GM23338 (cell line): ENCODE results near the gene FRMD4A. TPM values are rescaled to one million over a fixed set of nuclear protein-coding genes. Genes with fewer than 3 reads are reported as not detected.

ENCODE experiments used
- ATAC-seq: fragments of 200-7000 bp; cut with Tn5 transposase; 3 replicates; pipeline ENCODE4 v1.9.1; 2020
- DNase-seq: peaks from one replicate; pipeline ENCODE4 v3.0.0-alpha.2; 2015; ENCODE audit warnings: low spot score
- H2AFZ ChIP-seq: fragments of 200-600 bp; sonication (generic); 2 replicates; pipeline ENCODE4 v1.8.0; 2016; ENCODE audit warnings: antibody characterized with exemption, mild to moderate bottlenecking, moderate library complexity
- H3F3A ChIP-seq: fragments of 200-600 bp; sonication (generic); replicated peaks from 2 replicates; pipeline ENCODE4 v1.8.0; 2017; ENCODE audit warnings: antibody characterized with exemption, mixed run types, low read depth
- H3K27ac ChIP-seq: fragments of 200-600 bp; sonication (generic); 2 replicates; pipeline ENCODE4 v1.6.1; 2016; ENCODE audit warnings: low read depth
- H3K27me3 ChIP-seq: fragments of 200-600 bp; sonication (generic); 2 replicates; pipeline ENCODE4 v1.8.0; 2016; ENCODE audit warnings: mild to moderate bottlenecking, mixed run types, moderate library complexity; ENCODE audit not compliant: insufficient read depth
- H3K36me3 ChIP-seq: fragments of 200-600 bp; sonication (generic); 2 replicates; pipeline ENCODE4 v1.8.0; 2016; ENCODE audit warnings: mild to moderate bottlenecking; ENCODE audit not compliant: insufficient read depth
- H3K4me1 ChIP-seq: fragments of 200-600 bp; sonication (generic); 2 replicates; pipeline ENCODE4 v1.8.0; 2016; ENCODE audit warnings: mild to moderate bottlenecking, moderate library complexity; ENCODE audit not compliant: insufficient read depth
- H3K4me2 ChIP-seq: fragments of 200-600 bp; sonication (generic); 2 replicates; pipeline ENCODE4 v1.7.1; 2017; ENCODE audit warnings: mixed run types
- H3K4me3 ChIP-seq: fragments of 200-600 bp; sonication (generic); 2 replicates; pipeline ENCODE4 v1.6.1; 2016; ENCODE audit warnings: mixed run types
- H3K79me2 ChIP-seq: fragments of 200-600 bp; sonication (generic); replicated peaks from 2 replicates; pipeline ENCODE4 v1.8.0; 2017; ENCODE audit warnings: mild to moderate bottlenecking; ENCODE audit not compliant: insufficient read depth
- H3K9me2 ChIP-seq: fragments of 200-600 bp; sonication (generic); 2 replicates; pipeline ENCODE4 v1.8.0; 2017; ENCODE audit not compliant: insufficient read depth
- H4K20me1 ChIP-seq: fragments of 200-600 bp; sonication (generic); replicated peaks from 2 replicates; pipeline ENCODE4 v1.8.0; 2017; ENCODE audit warnings: mild to moderate bottlenecking; ENCODE audit not compliant: insufficient read depth
- H3K27ac Mint-ChIP-seq: 2 replicates; pipeline ENCODE4 v1.8.0; 2020; ENCODE audit warnings: inconsistent platforms, mild to moderate bottlenecking, moderate library complexity, mixed read lengths
- H3K27me3 Mint-ChIP-seq: 3 replicates; pipeline ENCODE4 v1.8.0; 2022; ENCODE audit warnings: low read depth, mild to moderate bottlenecking, moderate library complexity, mixed read lengths, inconsistent platforms; ENCODE audit not compliant: insufficient read depth, poor library complexity
- H3K36me3 Mint-ChIP-seq: 3 replicates; pipeline ENCODE4 v1.8.0; 2021; ENCODE audit warnings: low read depth, mild to moderate bottlenecking, inconsistent platforms, moderate library complexity, mixed read lengths
- H3K4me1 Mint-ChIP-seq: 3 replicates; pipeline ENCODE4 v1.8.0; 2020; ENCODE audit warnings: mild to moderate bottlenecking, inconsistent platforms, mixed read lengths
- H3K4me3 Mint-ChIP-seq: 3 replicates; pipeline ENCODE4 v1.8.0; 2021; ENCODE audit warnings: moderate library complexity, mild to moderate bottlenecking, inconsistent platforms, mixed read lengths
- H3K9me3 Mint-ChIP-seq: 3 replicates; pipeline ENCODE4 v1.8.0; 2020; ENCODE audit warnings: moderate library complexity, mild to moderate bottlenecking, inconsistent platforms, mixed read lengths
- CREB1 ChIP-seq: fragments of 250-450 bp; sonication (Bioruptor Pico); IDR thresholded peaks from 2 replicates; pipeline ENCODE4 v1.5.0; 2020; ENCODE audit warnings: low read depth, mild to moderate bottlenecking, moderate library complexity
- CTCF ChIP-seq, 2 experiments: fragments of 200-600 bp in 1 of 2; sonication (generic) in 1 of 2; conservative IDR thresholded peaks; 2 replicates each; pipeline versions ENCODE4 v1.5.1 to v1.6.1; 2016 to 2017; ENCODE audit warnings: antibody characterized with exemption in 2 of 2, low read depth in 2 of 2, mild to moderate bottlenecking in 2 of 2, moderate library complexity in 1 of 2
- EZH2 ChIP-seq: fragments of 200-600 bp; sonication (generic); IDR thresholded peaks from one replicate; pipeline ENCODE4 v1.8.0; 2017; ENCODE audit warnings: antibody characterized with exemption, mild to moderate bottlenecking, low read depth; ENCODE audit not compliant: unreplicated experiment
- EZH2phosphoT487 ChIP-seq: fragments of 200-600 bp; sonication (generic); IDR thresholded peaks from one replicate; pipeline ENCODE4 v1.8.1; 2018; ENCODE audit warnings: antibody characterized with exemption; ENCODE audit not compliant: unreplicated experiment
- JUNB ChIP-seq: IDR thresholded peaks from one replicate; pipeline ENCODE4 v1.6.1; 2016; ENCODE audit warnings: antibody characterized with exemption; ENCODE audit not compliant: unreplicated experiment
- NANOG ChIP-seq: IDR thresholded peaks from 2 replicates; pipeline ENCODE4 v1.6.1; 2016; ENCODE audit warnings: antibody characterized with exemption, borderline replicate concordance
- STAT1 ChIP-seq: IDR thresholded peaks from one replicate; pipeline ENCODE4 v1.6.1; 2016; ENCODE audit warnings: antibody characterized with exemption; ENCODE audit not compliant: unreplicated experiment
- ZNF114 ChIP-seq: fragments of 250-450 bp; sonication (Bioruptor Pico); IDR thresholded peaks from 2 replicates; pipeline ENCODE4 v1.5.0; 2020; ENCODE audit warnings: mild to moderate bottlenecking, moderate library complexity
- ZNF331 ChIP-seq: fragments of 250-450 bp; sonication (Bioruptor Pico); IDR thresholded peaks from 2 replicates; pipeline ENCODE4 v1.5.0; 2020; ENCODE audit warnings: low read depth, mild to moderate bottlenecking, moderate library complexity
- ZNF462 ChIP-seq: fragments of 250-450 bp; sonication (Bioruptor Pico); IDR thresholded peaks from 2 replicates; pipeline ENCODE4 v1.5.0; 2020; ENCODE audit warnings: mild to moderate bottlenecking, moderate library complexity
- polyA plus RNA-seq: library from polyadenylated mRNA; unstranded; fragments of >200 nt; fragmentation: Nextera tagmentation; extraction: Ambion mirVana; gene quantifications from 2 replicates; pipeline ENCODE4 v1.2.1, GENCODE V29; 2016
- total RNA-seq: library from RNA; depleted of rRNA; stranded (reverse); fragments of >200 nt; shearing (Covaris generic); gene quantifications from 2 replicates; pipeline ENCODE4 v1.2.3, GENCODE V29; 2014

Gene FRMD4A
- total and polyA plus RNA-seq, 2 experiments from 2014 or later = 14.0 to 20.1 TPM

GRCh38 chr10:14040787-14041631 lies 289.7 kb downstream of the FRMD4A start:
- no peak overlapping the region for H2AFZ ChIP-seq
- no peaks in the 10 kb centered on the region for H3K9me2 ChIP-seq
- no peak overlapping the region for H3K4me3 Mint-ChIP-seq
- H3K27ac ChIP-seq = no peak overlapping the region
- no peaks in the 10 kb centered on the region for H3K27me3 ChIP-seq
- H3K36me3 Mint-ChIP-seq = no peaks in the 10 kb centered on the region
- H3K4me3 ChIP-seq = no peak overlapping the region
- no peaks in the 10 kb centered on the region for H4K20me1 ChIP-seq
- TF ChIP-seq ZNF114 (CRISPR knock-in tag) (no peak), STAT1 (no peak), ZNF462 (CRISPR knock-in tag) (no peak), JUNB (no peak), ZNF331 (CRISPR knock-in tag) (no peak), CREB1 (CRISPR knock-in tag) (no peak), NANOG (no peak), CTCF (conservative IDR thresholded peaks at IDR 0.05; ENCODE audit: low read depth in 2 of 2) (no peak), EZH2 (no peak), EZH2phosphoT487 (no peak)
- peaks cover 2% of the 10 kb centered on the region; the same call in 2 of the 3 replicates for H3K4me1 Mint-ChIP-seq
- ATAC-seq (no peak), DNase-seq (no peak)
- H3K4me1 ChIP-seq = peaks cover 7% of the 10 kb centered on the region
- no peak overlapping the region for H3K27ac Mint-ChIP-seq
- H3K27me3 Mint-ChIP-seq = no peaks in the 10 kb centered on the region
- no peaks in the 10 kb centered on the region for H3K9me3 Mint-ChIP-seq
- no peak overlapping the region for H3K4me2 ChIP-seq
- H3F3A ChIP-seq = no peaks in the 10 kb centered on the region
- H3K36me3 ChIP-seq = no peaks in the 10 kb centered on the region
- no peaks in the 10 kb centered on the region for H3K79me2 ChIP-seq
